Activated CD4-positive, alpha-beta T cell treated with anti-CD3 and anti-CD28 coated beads, Interleukin-2, amount 10 ng/mL, durations not matched to agents 7 days and 5 days (primary cell): ENCODE measurements around the gene CLSTN1. TPM values are rescaled to one million over a fixed set of nuclear protein-coding genes. Genes with fewer than 3 reads are reported as not detected.

ENCODE experiments used
- CTCF ChIA-PET: fragments of 350-600 bp; sonication (Branson Sonifier 250); formaldehyde crosslinking; loops from one replicate; lab custom pipeline; 2021; ENCODE audit warnings: antibody characterized with exemption; lab: Charles Lee
- POLR2A ChIA-PET: fragments of 350-600 bp; sonication (Branson Sonifier 250); formaldehyde crosslinking; loops from one replicate; lab custom pipeline; 2021; ENCODE audit warnings: antibody characterized with exemption; lab: Charles Lee
- DNase-seq: peaks from one replicate; pipeline ENCODE4 v3.0.0-alpha.2; 2020
- H3K27ac Mint-ChIP-seq: one replicate; pipeline ENCODE4 v1.8.0; 2021; ENCODE audit warnings: mild to moderate bottlenecking, moderate library complexity, mixed read lengths
- H3K27me3 Mint-ChIP-seq: one replicate; pipeline ENCODE4 v1.8.0; 2021; ENCODE audit warnings: mixed read lengths
- H3K36me3 Mint-ChIP-seq: one replicate; pipeline ENCODE4 v1.8.0; 2021; ENCODE audit warnings: low read depth, mixed read lengths
- H3K4me1 Mint-ChIP-seq: one replicate; pipeline ENCODE4 v1.8.0; 2021; ENCODE audit warnings: mixed read lengths
- H3K4me3 Mint-ChIP-seq: one replicate; pipeline ENCODE4 v1.8.0; 2021; ENCODE audit warnings: mild to moderate bottlenecking, moderate library complexity, mixed read lengths
- H3K9me3 Mint-ChIP-seq: one replicate; pipeline ENCODE4 v1.8.0; 2021; ENCODE audit warnings: mixed read lengths
- total RNA-seq, 2 experiments: library from RNA; stranded (reverse); gene quantifications; one replicate each; pipeline ENCODE4 v1.2.3, GENCODE V29; 2021

Gene CLSTN1
- total RNA-seq, 2 experiments from 2014 or later = 121 to 134 TPM

- CTCF ChIA-PET = interaction anchor here (0.6 to 2.8 kb wide), 6 partner anchors 9 to 804 kb away, joined by 3 to 17 read pairs (median 6); no protein-coding TSS in a partner anchor
- H3K9me3 Mint-ChIP-seq = peaks cover 12% of the 10 kb centered on the region
- POLR2A ChIA-PET = no interaction called here
- H3K4me1 Mint-ChIP-seq = peaks cover 72% of the 10 kb centered on the region
- DNase-seq = no peak
- peaks cover 75% of the 10 kb centered on the region for H3K36me3 Mint-ChIP-seq
- peak overlapping the region; percentile 10 for H3K4me3 Mint-ChIP-seq
- peak overlapping the region; percentile 77 for H3K27ac Mint-ChIP-seq
- no peaks in the 10 kb centered on the region for H3K27me3 Mint-ChIP-seq
These were observed 120.1 kb downstream of the CLSTN1 start for GRCh38 chr1:9703681-9704080.

- peaks cover 77% of the 10 kb centered on the region for H3K4me1 Mint-ChIP-seq
- CTCF ChIA-PET = interaction anchor here (0.6 to 2.8 kb wide), 6 partner anchors 9 to 805 kb away, joined by 3 to 17 read pairs (median 6); no protein-coding TSS in a partner anchor
- no peaks in the 10 kb centered on the region for H3K27me3 Mint-ChIP-seq
- no peak overlapping the region for H3K4me3 Mint-ChIP-seq
- peak overlapping the region; percentile 41 for H3K27ac Mint-ChIP-seq
- H3K36me3 Mint-ChIP-seq = peaks cover 79% of the 10 kb centered on the region
- DNase-seq = no peak
- H3K9me3 Mint-ChIP-seq = peaks cover 12% of the 10 kb centered on the region
- POLR2A ChIA-PET = no interaction called here
These were observed 120.6 kb downstream of the CLSTN1 start for GRCh38 chr1:9703165-9703509.

- ChIA-PET POLR2A (no interaction called here), CTCF (interaction anchor here (0.5 to 2.8 kb wide), 4 partner anchors 14 to 497 kb away, joined by 3 to 17 read pairs (median 10); no protein-coding TSS in a partner anchor)
- no peak for DNase-seq
- no peaks in the 10 kb centered on the region for H3K27me3 Mint-ChIP-seq
- peaks cover 76% of the 10 kb centered on the region for H3K36me3 Mint-ChIP-seq
- peaks cover 12% of the 10 kb centered on the region for H3K9me3 Mint-ChIP-seq
- peaks cover 70% of the 10 kb centered on the region for H3K4me1 Mint-ChIP-seq
- H3K27ac Mint-ChIP-seq = no peak overlapping the region
- H3K4me3 Mint-ChIP-seq = no peak overlapping the region
These were observed 122.1 kb downstream of the CLSTN1 start for GRCh38 chr1:9701665-9702064.

GRCh38 chr1:9700340-9700739 lies 123.4 kb downstream of the CLSTN1 start:
- Mint-ChIP-seq H3K36me3 (peaks cover 70% of the 10 kb centered on the region), H3K4me1 (peaks cover 61% of the 10 kb centered on the region), H3K9me3 (peaks cover 12% of the 10 kb centered on the region), H3K27me3 (no peaks in the 10 kb centered on the region), H3K4me3 (no peak overlapping the region), H3K27ac (peak overlapping the region; percentile 11)
- POLR2A ChIA-PET = no interaction called here
- no peak for DNase-seq
- CTCF ChIA-PET = no interaction called here

GRCh38 chr1:9699361-9699760 lies 124.4 kb downstream of the CLSTN1 start:
- ChIA-PET POLR2A (no interaction called here), CTCF (interaction anchor here (0.5 kb wide), 1 partner anchor 24 kb away, joined by 3 read pairs; no protein-coding TSS in a partner anchor)
- Mint-ChIP-seq H3K36me3 (peaks cover 70% of the 10 kb centered on the region), H3K27me3 (no peaks in the 10 kb centered on the region), H3K4me3 (peak overlapping the region; percentile 11), H3K4me1 (peaks cover 59% of the 10 kb centered on the region), H3K9me3 (peaks cover 12% of the 10 kb centered on the region), H3K27ac (peak overlapping the region; percentile 46)
- no peak for DNase-seq

GRCh38 chr1:9696793-9697192 lies 127.0 kb downstream of the CLSTN1 start:
- no peak for DNase-seq
- Mint-ChIP-seq H3K4me1 (peaks cover 53% of the 10 kb centered on the region), H3K36me3 (peaks cover 64% of the 10 kb centered on the region), H3K9me3 (no peaks in the 10 kb centered on the region), H3K27ac (no peak overlapping the region), H3K4me3 (no peak overlapping the region), H3K27me3 (no peaks in the 10 kb centered on the region)
- ChIA-PET POLR2A (no interaction called here), CTCF (interaction anchor here (0.6 to 1.4 kb wide), 3 partner anchors 31 to 88 kb away, joined by 3 to 6 read pairs (median 3); no protein-coding TSS in a partner anchor)

- Mint-ChIP-seq H3K4me3 (peak overlapping the region; percentile 84), H3K36me3 (peaks cover 57% of the 10 kb centered on the region)
These were observed 132.1 kb downstream of the CLSTN1 start for GRCh38 chr1:9691691-9692090.

GRCh38 chr1:9691108-9691445 lies 132.7 kb downstream of the CLSTN1 start:
- Mint-ChIP-seq H3K27ac (peak overlapping the region; percentile 86), H3K9me3 (no peaks in the 10 kb centered on the region), H3K4me1 (peaks cover 71% of the 10 kb centered on the region), H3K36me3 (peaks cover 56% of the 10 kb centered on the region), H3K27me3 (no peaks in the 10 kb centered on the region), H3K4me3 (peak overlapping the region; percentile 84)
- CTCF ChIA-PET = interaction anchor here (0.8 to 1.7 kb wide), 7 partner anchors 9 to 94 kb away, joined by 3 to 9 read pairs (median 3); no protein-coding TSS in a partner anchor
- POLR2A ChIA-PET = no interaction called here
- DNase-seq = no peak

More at GRCh38 chr1:9691691-9692090, 132.1 kb downstream of the CLSTN1 start:
- Mint-ChIP-seq H3K9me3 (no peaks in the 10 kb centered on the region), H3K4me1 (peaks cover 69% of the 10 kb centered on the region), H3K27ac (peak overlapping the region; percentile 86), H3K27me3 (no peaks in the 10 kb centered on the region)
- ChIA-PET POLR2A (no interaction called here), CTCF (interaction anchor here (0.8 to 1.7 kb wide), 3 partner anchors 20 to 65 kb away, joined by 3 to 5 read pairs (median 4); no protein-coding TSS in a partner anchor)
- DNase-seq = no peak

- POLR2A ChIA-PET = no interaction called here
- Mint-ChIP-seq H3K9me3 (no peaks in the 10 kb centered on the region), H3K4me1 (peaks cover 76% of the 10 kb centered on the region), H3K27me3 (no peaks in the 10 kb centered on the region), H3K36me3 (peaks cover 59% of the 10 kb centered on the region), H3K27ac (peak overlapping the region; percentile 86), H3K4me3 (peak overlapping the region; percentile 84)
- CTCF ChIA-PET = interaction anchor here (0.8 to 1.7 kb wide), 6 partner anchors 9 to 94 kb away, joined by 3 to 9 read pairs (median 3); no protein-coding TSS in a partner anchor
- DNase-seq = no peak
These were observed 133.2 kb downstream of the CLSTN1 start for GRCh38 chr1:9690440-9691107.

- ChIA-PET POLR2A (no interaction called here), CTCF (interaction anchor here (1.2 to 1.7 kb wide), 4 partner anchors 28 to 62 kb away, joined by 3 to 9 read pairs (median 4); no protein-coding TSS in a partner anchor)
- Mint-ChIP-seq H3K27ac (peak overlapping the region; percentile 86), H3K36me3 (peaks cover 54% of the 10 kb centered on the region), H3K4me1 (peaks cover 73% of the 10 kb centered on the region), H3K27me3 (no peaks in the 10 kb centered on the region), H3K9me3 (no peaks in the 10 kb centered on the region), H3K4me3 (peak overlapping the region; percentile 84)
- peak; percentile 24 for DNase-seq
These were observed 133.8 kb downstream of the CLSTN1 start for GRCh38 chr1:9689971-9690381.

- peaks cover 48% of the 10 kb centered on the region for H3K36me3 Mint-ChIP-seq
- POLR2A ChIA-PET = interaction anchor here (0.6 kb wide), 1 partner anchor 95 kb away, joined by 3 read pairs; no protein-coding TSS in a partner anchor
- DNase-seq = peak; percentile 85
These were observed 134.6 kb downstream of the CLSTN1 start for GRCh38 chr1:9689011-9689706.

GRCh38 chr1:9688599-9688998 lies 135.2 kb downstream of the CLSTN1 start:
- Mint-ChIP-seq H3K27me3 (no peaks in the 10 kb centered on the region), H3K4me1 (peaks cover 75% of the 10 kb centered on the region), H3K4me3 (peak overlapping the region; percentile 67), H3K9me3 (no peaks in the 10 kb centered on the region), H3K36me3 (peaks cover 46% of the 10 kb centered on the region), H3K27ac (peak overlapping the region; percentile 80)
- no peak for DNase-seq
- CTCF ChIA-PET = interaction anchor here (0.8 to 4.3 kb wide), 4 partner anchors 15 to 61 kb away, joined by 3 to 24 read pairs (median 6); no protein-coding TSS in a partner anchor
- POLR2A ChIA-PET = interaction anchor here (0.6 to 1.0 kb wide), 2 partner anchors 59 to 95 kb away, joined by 3 to 4 read pairs; no protein-coding TSS in a partner anchor

More at GRCh38 chr1:9689011-9689706, 134.6 kb downstream of the CLSTN1 start:
- CTCF ChIA-PET = interaction anchor here (0.8 to 4.3 kb wide), 4 partner anchors 14 to 62 kb away, joined by 3 to 24 read pairs (median 6); no protein-coding TSS in a partner anchor
- Mint-ChIP-seq H3K27me3 (no peaks in the 10 kb centered on the region), H3K27ac (peak overlapping the region; percentile 80), H3K4me1 (peaks cover 74% of the 10 kb centered on the region), H3K4me3 (peak overlapping the region; percentile 67), H3K9me3 (no peaks in the 10 kb centered on the region)
